ENCODE measurements around the gene VMO1.

VMO1 gene

GRCh38 chr17:4822835-4823234 is 36.7 kb upstream of the VMO1 start:
- TF ChIP-seq CTCF (conservative IDR thresholded peaks at IDR 0.05), result no peak
- H3K27ac ChIP-seq, result no peak overlapping the region

GRCh38 chr17:4818276-4818675 is 32.1 kb upstream of the VMO1 start:
- TF ChIP-seq CTCF (conservative IDR thresholded peaks at IDR 0.05), result no peak
- H3K27ac ChIP-seq, result no peak overlapping the region

GRCh38 chr17:4816826-4817225 is 30.7 kb upstream of the VMO1 start:
- TF ChIP-seq CTCF (conservative IDR thresholded peaks at IDR 0.05), result no peak
- no peak overlapping the region for H3K27ac ChIP-seq

GRCh38 chr17:4815043-4815675 is 29.0 kb upstream of the VMO1 start:
- H3K27ac ChIP-seq, result no peak overlapping the region
- no peak; the same call in 1 of the 2 replicates for TF ChIP-seq CTCF (conservative IDR thresholded peaks at IDR 0.05)

- no peak for TF ChIP-seq CTCF (conservative IDR thresholded peaks at IDR 0.05)
- no peak overlapping the region for H3K27ac ChIP-seq
Observed at GRCh38 chr17:4812690-4813089, 26.5 kb upstream of the VMO1 start.

GRCh38 chr17:4811471-4811870 is 25.3 kb upstream of the VMO1 start:
- no peak overlapping the region for H3K27ac ChIP-seq
- TF ChIP-seq CTCF (conservative IDR thresholded peaks at IDR 0.05), result no peak

GRCh38 chr17:4810696-4811290 is 24.6 kb upstream of the VMO1 start:
- no peak for TF ChIP-seq CTCF (conservative IDR thresholded peaks at IDR 0.05)
- no peak overlapping the region for H3K27ac ChIP-seq

Data from VCaP (cell line).